Ovary (tissue), 9 donors: ENCODE measurements around the gene ARID1B. TPM values are rescaled to one million over a fixed set of nuclear protein-coding genes. Genes with fewer than 3 reads are reported as not detected.

Experiments used
- DNase-seq, 5 donors: peaks; one replicate each; pipeline ENCODE4 v3.0.0-alpha.2; 2019 to 2020
- H3K27ac ChIP-seq, 2 donors: fragments of 200-600 bp; one replicate each; pipeline versions ENCODE4 v1.5.1 to v1.8.0; 2019 to 2022
- H3K27me3 ChIP-seq: fragments of 200-600 bp; one replicate; pipeline ENCODE4 v1.8.0; 2022
- H3K36me3 ChIP-seq: fragments of 200-600 bp; sonication (generic); one replicate; pipeline ENCODE4 v1.5.1; 2019
- H3K4me1 ChIP-seq: one replicate; pipeline ENCODE4 v1.8.1; 2013; ENCODE audit warnings: mild to moderate bottlenecking, moderate library complexity; ENCODE audit not compliant: insufficient read depth
- H3K4me3 ChIP-seq: fragments of 200-600 bp; sonication (generic); one replicate; pipeline ENCODE4 v1.5.1; 2017
- H3K9me3 ChIP-seq, 2 donors: fragments of 200-600 bp in 1 of 2; sonication (generic) in 1 of 2; one replicate each; pipeline versions ENCODE4 v1.5.1 to v1.8.1; 2013 to 2019; ENCODE audit warnings: mild to moderate bottlenecking in 1 of 2, moderate library complexity in 1 of 2
- CTCF ChIP-seq, 3 donors: fragments of 450-650 bp in 2 of 3; fragments of 200-600 bp in 1 of 3; IDR thresholded peaks; one replicate each; pipeline versions ENCODE4 v1.5.1 to v1.8.0; 2016 to 2022; ENCODE audit warnings: antibody characterized with exemption in 3 of 3, mild to moderate bottlenecking in 1 of 3
- EP300 ChIP-seq: sonication (generic); formaldehyde crosslinking; IDR thresholded peaks from one replicate; pipeline ENCODE4 v1.6.1; 2017; ENCODE audit warnings: antibody characterized with exemption
- POLR2A ChIP-seq: fragments of 450-650 bp; IDR thresholded peaks from one replicate; pipeline ENCODE4 v1.6.1; 2017; ENCODE audit warnings: antibody characterized with exemption, mild to moderate bottlenecking, moderate library complexity
- WGBS, 3 donors: extraction: QIAGEN DNeasy Blood & Tissue Kit in 1 of 3; methylation state at CpG; one replicate each; pipeline versions ENCODE4 v1.1.5 to v1.1.7; 2013 to 2017; 5-methylcytosine and 5-hydroxymethylcytosine counted together
- intact Hi-C, 4 donors: fragments of 100-400 bp; cut with DNase I; formaldehyde crosslinking; loops; one replicate each; pipeline versions ENCODE4 v1.11.0 to v1.15.1; 2022 to 2023
- polyA plus RNA-seq, 2 donors: library from polyadenylated mRNA; stranded (reverse); fragments of 200-250 nt in 1 of 2; fragments of 350-450 nt in 1 of 2; fragmentation: Illumina TruSeq in 1 of 2; extraction: RNeasy Lipid Tissue Mini Kit (QIAGEN cat#74804) in 1 of 2; gene quantifications; one replicate each; pipeline ENCODE4 v1.2.3, GENCODE V29; 2013 to 2014
- total RNA-seq, 7 donors: library from RNA; depleted of rRNA in 2 of 7; stranded (reverse); fragments of >200 nt in 2 of 7; fragmentation: NEBNext Ultra II Directional in 3 of 7; extraction: Animal tissue kit (Norgen Biotek cat#: 25700) in 3 of 7; gene quantifications; one replicate each; pipeline versions ENCODE4 v1.1.0 to v1.2.4, GENCODE V29; 2016 to 2023
- donor health status: DM: no; HTN: no; CAD: no; lungs with moderate emphysema.
- donor health status: DM: no; HTN: no; CAD: no.
- donor health status: Bipolar disorder and iron deficiency.
- donor health status: DM: yes; HTN: yes; CAD: no.
- donor health status: DM: no; HTN: no; CAD: no.
- donor health status: DM: yes; HTN: yes; CAD: no.

ARID1B gene
- total and polyA plus RNA-seq, 9 donors: 33.2 to 144 (median 105) TPM

GRCh38 chr6:156938143-156938542 is 161.0 kb downstream of the ARID1B start:
- Histone ChIP-seq H3K27me3 (no peaks in the 10 kb centered on the region), H3K4me1 (peaks cover 13% of the 10 kb centered on the region), H3K27ac (no peak overlapping the region), H3K4me3 (no peak overlapping the region), H3K36me3 (no peaks in the 10 kb centered on the region), H3K9me3 (no peaks in the 10 kb centered on the region)
- DNase-seq: no peak
- TF ChIP-seq EP300 (no peak), POLR2A (no peak), CTCF (IDR thresholded peaks at IDR 0.05) (no peak)
- intact Hi-C loops: loop anchor here in 1 of 4 donors (10.0 kb wide), 1 partner anchor 143 kb away; no protein-coding TSS in a partner anchor
- 29 to 32% (median 31%) methylated on average over 1 of the region's 1 CpG for WGBS, 3 donors

- TF ChIP-seq POLR2A (no peak), EP300 (no peak), CTCF (IDR thresholded peaks at IDR 0.05) (no peak)
- no peak for DNase-seq
- 45 to 55% (median 51%) methylated on average over 5 of the region's 5 CpGs for WGBS, 3 donors
- H3K27ac ChIP-seq: no peak overlapping the region
- no peaks in the 10 kb centered on the region for H3K9me3 ChIP-seq
- intact Hi-C loops: no loop called here
- peaks cover 14% of the 10 kb centered on the region for H3K4me1 ChIP-seq
- H3K4me3 ChIP-seq: no peak overlapping the region
- no peaks in the 10 kb centered on the region for H3K27me3 ChIP-seq
- H3K36me3 ChIP-seq: no peaks in the 10 kb centered on the region
Observed at GRCh38 chr6:156940221-156940620, 163.0 kb downstream of the ARID1B start.

GRCh38 chr6:156942266-156942665 is 165.1 kb downstream of the ARID1B start:
- 68 to 90% (median 87%) methylated on average over 2 of the region's 2 CpGs for WGBS, 3 donors
- intact Hi-C loops: no loop called here
- H3K4me3 ChIP-seq: no peak overlapping the region
- DNase-seq: peak in 1 of 5 donors; percentile 39
- TF ChIP-seq CTCF (IDR thresholded peaks at IDR 0.05): no peak
- TF ChIP-seq POLR2A: no peak
- TF ChIP-seq EP300: no peak
- H3K9me3 ChIP-seq: no peaks in the 10 kb centered on the region
- no peaks in the 10 kb centered on the region for H3K36me3 ChIP-seq
- no peaks in the 10 kb centered on the region for H3K27me3 ChIP-seq
- peaks cover 14% of the 10 kb centered on the region for H3K4me1 ChIP-seq
- no peak overlapping the region for H3K27ac ChIP-seq

GRCh38 chr6:156943166-156943565 is 166.0 kb downstream of the ARID1B start:
- intact Hi-C loops: no loop called here
- DNase-seq: no peak
- Histone ChIP-seq H3K9me3 (no peaks in the 10 kb centered on the region), H3K27me3 (no peaks in the 10 kb centered on the region), H3K4me1 (peaks cover 14% of the 10 kb centered on the region), H3K4me3 (no peak overlapping the region), H3K27ac (no peak overlapping the region), H3K36me3 (no peaks in the 10 kb centered on the region)
- WGBS, 3 donors: 24 to 44% (median 33%) methylated on average over 6 of the region's 6 CpGs
- TF ChIP-seq EP300 (no peak), POLR2A (no peak), CTCF (IDR thresholded peaks at IDR 0.05) (no peak)
